ENCODE data around the gene PDHX.

PDHX gene

DNA sequence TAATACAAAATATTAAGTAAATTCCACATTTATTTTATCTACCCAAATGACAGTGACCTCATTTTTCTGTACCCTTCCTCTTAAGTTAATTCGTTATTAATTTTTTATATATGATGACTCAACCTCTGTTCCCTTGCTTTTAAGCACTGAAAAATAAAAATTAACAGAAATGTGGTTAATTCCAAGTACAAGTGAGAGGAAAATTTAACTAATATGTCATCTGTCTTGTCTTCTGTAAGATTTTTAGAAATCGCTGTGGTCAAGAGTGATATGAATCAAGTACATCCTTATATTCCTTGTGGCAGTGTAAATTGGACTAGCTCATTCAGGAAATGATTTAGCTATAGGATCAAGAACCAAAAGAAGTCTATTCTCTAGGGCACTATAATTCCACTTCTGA, 74.5 kb downstream of the PDHX start:
- DNase-seq (ENCODE audit: low spot score): no peak

- DNase-seq (ENCODE audit: low spot score): no peak
Measured at GRCh38 chr11:34994854-34995253, 78.4 kb downstream of the PDHX start.

- no peak for DNase-seq (ENCODE audit: low spot score)
Measured at GRCh38 chr11:34996958-34997357, 80.5 kb downstream of the PDHX start.

GRCh38 chr11:34997952-34998528, 81.6 kb downstream of the PDHX start:
- DNase-seq (ENCODE audit: low spot score): no peak

DNA sequence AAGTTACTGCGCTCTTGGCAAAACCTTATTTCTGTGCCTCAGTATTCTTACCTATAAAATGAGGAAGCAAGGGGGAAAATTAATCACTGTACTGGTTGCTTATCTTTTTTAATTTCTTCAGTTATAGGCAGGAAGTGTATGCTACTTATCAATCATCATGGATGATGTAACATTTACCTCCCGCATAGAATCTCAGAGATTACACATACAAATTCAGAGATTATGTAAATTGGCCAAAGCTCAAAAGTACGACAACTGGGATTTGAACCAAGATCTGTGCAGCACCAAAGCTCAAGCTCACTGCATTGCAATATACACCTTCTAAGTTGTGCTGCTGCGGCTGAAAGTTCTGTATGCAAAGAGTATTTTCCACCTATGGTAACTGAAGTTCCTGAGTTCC, 83.0 kb downstream of the PDHX start:
- DNase-seq (ENCODE audit: low spot score): no peak

DNA sequence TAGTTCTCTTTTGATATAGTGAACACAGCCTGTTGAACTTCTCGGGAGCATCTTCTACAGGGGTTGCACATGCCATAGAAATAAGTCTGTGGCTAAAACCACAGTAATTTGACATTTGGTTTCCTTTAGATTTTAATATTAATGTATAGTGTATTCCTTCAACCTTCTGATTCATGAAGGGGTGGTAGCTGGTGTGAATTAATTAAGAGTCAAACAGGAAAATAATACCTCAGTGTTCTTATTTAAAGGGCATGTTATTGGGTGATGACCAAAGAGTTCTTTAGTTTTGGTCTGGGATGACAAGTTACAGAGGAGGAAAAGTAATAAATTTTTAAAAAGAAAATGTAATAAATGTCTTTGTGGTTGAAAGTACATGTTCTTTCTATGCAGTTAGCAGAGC, 86.8 kb downstream of the PDHX start:
- no peak for DNase-seq (ENCODE audit: low spot score)

GRCh38 chr11:35003658-35004057, 87.2 kb downstream of the PDHX start:
- DNase-seq (ENCODE audit: low spot score): no peak

DNA sequence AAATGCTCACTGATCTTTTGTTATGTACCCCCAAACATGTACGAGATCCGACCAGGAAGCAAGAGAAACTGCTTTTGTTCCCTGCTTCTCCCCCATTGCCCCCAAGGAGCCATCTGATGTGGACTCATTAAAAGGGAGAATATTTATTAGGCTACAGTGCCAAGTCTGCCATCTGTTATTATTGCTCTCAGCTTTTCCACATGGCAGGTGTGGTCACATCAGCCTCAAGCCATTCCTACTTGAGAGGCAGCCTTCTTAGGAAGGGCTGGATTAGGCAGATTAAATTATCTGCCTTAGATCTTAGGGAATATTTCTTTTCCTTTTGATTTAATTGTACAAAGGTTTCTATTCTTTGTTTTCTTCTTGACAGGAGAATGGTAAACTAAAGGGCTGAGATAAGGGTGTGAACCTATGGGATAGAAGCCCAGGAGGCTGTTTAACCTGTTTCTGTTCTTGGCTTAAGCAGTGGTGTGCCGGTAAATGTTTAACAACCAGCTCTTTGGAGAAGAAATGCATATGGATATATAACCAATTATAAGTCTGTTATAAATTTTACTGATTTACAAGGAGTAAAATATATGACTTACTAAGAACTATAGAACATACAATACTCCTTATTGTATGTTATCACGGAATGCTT, 88.8 kb downstream of the PDHX start:
- no peak for DNase-seq (ENCODE audit: low spot score)

DNA sequence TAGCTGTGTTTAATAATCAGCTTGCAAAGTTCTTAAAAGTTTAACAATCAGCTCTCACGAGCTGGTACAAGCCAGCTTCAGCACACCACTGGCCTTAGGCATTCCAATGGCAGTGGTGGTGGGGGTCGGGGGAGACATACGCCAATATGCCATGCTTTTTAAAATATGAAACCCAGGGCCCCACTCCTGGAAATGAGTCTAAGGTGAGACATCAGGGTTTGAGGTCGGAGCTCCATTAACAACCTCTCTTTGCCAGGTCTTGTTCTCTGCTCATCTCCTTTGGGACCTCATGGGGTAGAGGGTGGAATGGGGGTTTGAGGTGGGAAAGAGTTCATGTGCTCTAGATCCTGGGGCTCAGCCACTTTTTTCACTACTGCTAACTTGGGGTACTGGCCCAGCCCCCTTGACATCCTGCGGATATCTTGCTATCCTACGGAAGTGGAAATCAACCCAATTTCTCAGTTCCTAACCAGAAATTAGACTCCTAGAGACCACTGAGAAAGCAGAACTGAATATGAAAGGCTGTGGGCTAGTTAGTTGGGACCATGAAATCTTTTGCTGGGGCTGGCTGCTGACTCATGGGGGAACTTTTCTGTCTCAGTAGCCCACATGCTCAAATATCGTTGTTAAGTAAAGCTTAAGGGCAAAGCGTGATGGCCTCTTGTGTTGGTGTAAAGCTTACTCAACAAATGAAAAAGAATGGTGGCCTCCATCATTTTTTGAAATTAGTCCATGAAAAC, 90.1 kb downstream of the PDHX start:
- peak; percentile 27 for DNase-seq (ENCODE audit: low spot score)

GRCh38 chr11:35007277-35007676, 90.9 kb downstream of the PDHX start:
- no peak for DNase-seq (ENCODE audit: low spot score)

DNA sequence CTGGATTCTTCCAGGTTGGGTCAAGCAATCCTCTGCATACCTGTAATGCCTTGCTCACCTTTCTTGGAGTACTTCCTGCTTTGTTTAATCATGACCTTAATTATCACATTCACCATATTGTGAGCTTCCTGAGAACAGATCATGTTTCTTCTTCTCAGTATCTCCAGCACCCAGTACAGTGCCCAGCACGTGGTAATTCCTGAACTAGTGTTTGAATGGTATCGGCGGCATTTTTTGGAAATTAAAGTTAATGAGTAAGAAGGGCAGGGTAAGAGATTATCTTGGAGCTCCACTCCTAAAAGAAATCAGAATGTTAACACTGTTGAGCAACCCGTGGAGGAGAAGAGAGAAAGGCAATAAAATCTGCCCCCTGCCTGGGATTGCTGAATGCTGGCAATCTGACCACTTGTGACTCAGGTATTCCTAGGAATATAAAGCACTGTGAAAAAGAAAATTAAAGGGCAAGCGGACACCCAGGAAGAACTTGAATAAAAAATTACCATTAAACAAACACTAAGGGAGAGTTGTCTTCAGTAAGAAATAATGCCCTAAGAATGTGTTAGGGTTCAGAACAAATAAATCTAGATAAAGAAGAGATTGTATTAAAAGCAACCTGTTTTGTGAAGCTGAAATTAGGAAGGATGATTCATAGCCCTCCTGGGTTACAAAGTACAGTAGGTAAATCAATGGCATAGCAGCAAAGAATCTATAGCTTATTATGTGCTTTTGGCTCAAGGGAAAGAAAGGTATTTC, 92.9 kb downstream of the PDHX start:
- no peak for DNase-seq (ENCODE audit: low spot score)

DNA sequence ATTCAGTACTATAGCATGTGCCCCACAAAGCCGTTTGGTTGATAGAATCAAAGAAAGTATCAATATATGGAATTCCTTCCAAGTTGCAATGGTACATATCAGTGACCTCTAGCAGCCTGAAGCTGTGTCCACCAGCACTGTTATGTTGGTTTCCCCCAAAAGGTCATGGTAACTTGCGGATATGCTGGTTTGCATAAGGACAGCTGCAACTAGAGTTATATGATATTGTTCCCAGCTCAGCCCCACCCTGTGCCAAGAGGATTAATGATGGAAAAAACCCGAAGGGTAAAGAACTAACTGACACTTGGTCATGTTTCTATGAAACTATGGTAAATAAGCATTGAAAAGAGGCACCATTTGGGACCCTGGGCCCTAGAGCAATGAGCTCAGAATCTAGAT, 93.5 kb downstream of the PDHX start:
- no peak for DNase-seq (ENCODE audit: low spot score)

- DNase-seq (ENCODE audit: low spot score): no peak
Measured at GRCh38 chr11:35010654-35011053, 94.2 kb downstream of the PDHX start.

DNA sequence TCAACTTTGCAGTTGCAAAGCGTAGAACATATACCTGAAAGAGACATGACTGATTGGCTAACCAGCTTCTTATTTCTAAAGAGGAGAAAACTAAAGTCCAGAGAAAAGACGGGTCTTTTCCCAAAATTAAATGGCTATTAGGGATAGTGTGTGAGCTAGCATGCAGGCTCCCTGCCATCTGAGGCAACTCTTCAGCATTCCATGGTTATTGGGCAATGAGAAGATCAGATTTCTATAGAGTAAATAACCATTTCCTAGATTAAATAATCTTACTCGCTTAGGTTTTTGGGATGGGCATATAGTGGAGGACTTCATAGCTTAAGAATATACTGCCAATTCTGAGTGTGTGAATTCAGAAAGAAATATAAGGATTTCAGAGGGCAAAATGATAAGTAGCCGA, 95.0 kb downstream of the PDHX start:
- no peak for DNase-seq (ENCODE audit: low spot score)

DNA sequence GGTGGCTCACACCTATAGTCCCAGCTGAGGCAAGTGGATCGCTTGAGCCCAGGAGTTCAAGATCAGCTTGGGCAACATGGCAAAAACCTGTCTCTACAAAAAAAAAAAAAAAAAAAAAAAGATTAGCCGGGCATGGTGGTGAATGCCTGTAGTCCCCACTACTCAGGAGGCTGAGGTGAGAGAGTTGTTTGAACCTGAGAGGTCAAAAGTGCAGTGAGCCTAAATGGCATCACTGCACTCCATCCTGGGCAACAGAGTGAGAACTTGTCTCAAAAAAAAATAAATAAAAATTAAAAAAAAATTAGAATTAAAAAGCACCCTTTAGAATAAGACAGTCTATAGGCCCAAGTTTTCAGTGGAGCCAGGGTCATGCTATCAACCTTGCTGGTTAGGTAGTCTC, 95.5 kb downstream of the PDHX start:
- DNase-seq (ENCODE audit: low spot score): no peak

- no peak for DNase-seq (ENCODE audit: low spot score)
Measured at GRCh38 chr11:35012467-35013191, 96.2 kb downstream of the PDHX start.

DNA sequence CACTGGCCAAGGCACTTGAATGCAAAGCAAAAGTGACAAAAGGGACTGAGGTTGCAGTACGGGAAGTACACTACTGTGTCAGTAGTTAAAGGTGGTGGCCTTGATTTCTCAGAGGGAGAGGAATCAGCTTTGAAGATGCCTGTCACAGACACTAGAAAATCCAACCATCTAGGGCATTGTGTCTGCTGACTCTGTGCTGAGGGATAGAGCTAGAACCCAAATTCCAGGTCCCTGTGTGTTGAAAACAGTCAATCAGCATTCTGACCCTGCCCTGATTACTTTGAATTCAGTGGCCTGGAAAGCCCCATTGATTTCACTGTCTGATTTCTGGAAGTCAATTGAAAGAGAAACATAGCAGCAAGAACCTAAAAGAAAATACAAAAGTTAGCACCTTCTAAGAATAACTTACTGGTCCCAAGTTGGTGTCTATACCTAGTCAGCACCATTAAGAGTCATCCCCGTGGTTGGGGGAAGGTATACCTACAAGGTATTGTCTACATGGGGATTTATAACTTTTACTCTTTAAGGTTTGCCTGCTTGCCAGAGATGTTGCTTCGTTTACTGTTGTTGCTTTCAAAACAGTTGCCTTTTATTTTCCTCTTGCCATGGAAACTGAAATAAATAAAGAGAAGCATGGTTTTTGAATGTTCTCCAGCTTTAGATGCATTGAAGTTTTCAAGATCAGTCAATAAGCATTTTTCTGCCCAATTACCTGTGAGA, 97.3 kb downstream of the PDHX start:
- DNase-seq (ENCODE audit: low spot score): no peak

GRCh38 chr11:35014346-35014745, 97.9 kb downstream of the PDHX start:
- no peak for DNase-seq (ENCODE audit: low spot score)

DNA sequence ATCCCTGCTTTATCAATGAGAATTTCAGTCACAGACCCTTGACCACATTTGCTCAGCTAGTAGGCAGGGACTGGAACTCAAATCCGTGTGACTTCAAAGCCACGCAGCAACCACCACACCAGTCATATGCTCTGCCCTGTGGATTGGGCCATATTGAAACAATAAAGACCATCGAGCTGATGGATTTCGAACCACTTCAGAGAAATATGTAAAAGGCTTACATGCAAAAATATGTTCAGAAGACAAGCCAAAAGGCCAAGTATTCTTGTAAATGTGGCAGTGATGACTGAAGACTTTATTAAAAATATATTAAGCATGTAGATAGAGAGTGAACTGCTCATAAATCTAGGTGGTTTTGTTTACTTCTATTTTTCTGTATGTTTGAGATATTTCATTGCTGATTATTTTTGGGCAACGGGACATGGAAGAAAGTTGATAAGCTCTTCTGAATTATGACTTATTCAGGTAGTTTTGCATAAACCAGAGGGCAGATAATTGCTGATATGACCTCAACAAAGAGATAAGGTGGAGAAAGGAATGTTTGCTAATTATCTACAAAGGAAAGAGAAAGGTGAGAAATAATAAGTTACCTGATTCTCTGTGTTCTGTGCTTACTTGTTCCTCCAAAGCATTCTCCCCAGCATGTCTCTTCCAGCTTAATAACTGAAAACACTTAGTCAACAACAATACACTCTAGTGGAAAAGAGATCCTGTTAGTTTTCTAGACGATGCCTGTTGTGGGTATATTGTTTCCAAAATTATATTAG, 99.4 kb downstream of the PDHX start:
- DNase-seq (ENCODE audit: low spot score): no peak

- no peak for DNase-seq (ENCODE audit: low spot score)
Measured at GRCh38 chr11:35016916-35017315, 100.5 kb downstream of the PDHX start.

Data from germinal center (tissue), 1 donor.